ENCODE data around the gene PIP4K2A. TPM values are rescaled to one million over a fixed set of nuclear protein-coding genes. Genes with fewer than 3 reads are reported as not detected.

The PIP4K2A gene
- polyA plus RNA-seq, 1 experiment = 24.1 TPM

GRCh38 chr10:22727112-22727511 lies 12.7 kb upstream of the PIP4K2A start:
- POLR2A ChIA-PET = no interaction called here
- CTCF ChIA-PET = no interaction called here
- H3K4me3 ChIP-seq (ENCODE audit: low read depth, low read length) = no peak overlapping the region

GRCh38 chr10:22724773-22725172 lies 10.4 kb upstream of the PIP4K2A start:
- H3K27ac ChIP-seq (ENCODE audit: low read depth, low read length) = no peak overlapping the region
- POLR2A ChIA-PET = no interaction called here
- no peak for TF ChIP-seq CTCF (IDR thresholded peaks at IDR 0.05; ENCODE audit: low read depth, low read length)
- H3K4me3 ChIP-seq (ENCODE audit: low read depth, low read length) = no peak overlapping the region
- DNase-seq (ENCODE audit: low read depth, low spot score) = no peak
- H3K9me3 ChIP-seq (ENCODE audit: control insufficient read depth, insufficient read depth, low read length) = no peaks in the 10 kb centered on the region
- H3K27me3 ChIP-seq (ENCODE audit: control insufficient read depth, insufficient read depth, low read length) = peaks cover 12% of the 10 kb centered on the region
- CTCF ChIA-PET = interaction anchor here (0.9 kb wide), 1 partner anchor 151 kb away, joined by 4 read pairs; no protein-coding TSS in a partner anchor

More at GRCh38 chr10:22727112-22727511, 12.7 kb upstream of the PIP4K2A start:
- TF ChIP-seq CTCF (IDR thresholded peaks at IDR 0.05; ENCODE audit: low read depth, low read length) = no peak
- Histone ChIP-seq H3K27ac (ENCODE audit: low read depth, low read length) (no peak overlapping the region), H3K9me3 (ENCODE audit: control insufficient read depth, insufficient read depth, low read length) (no peaks in the 10 kb centered on the region), H3K27me3 (ENCODE audit: control insufficient read depth, insufficient read depth, low read length) (peaks cover 12% of the 10 kb centered on the region)
- DNase-seq (ENCODE audit: low read depth, low spot score) = no peak

- DNase-seq (ENCODE audit: low read depth, low spot score) = no peak
- CTCF ChIA-PET = no interaction called here
- Histone ChIP-seq H3K9me3 (ENCODE audit: control insufficient read depth, insufficient read depth, low read length) (no peaks in the 10 kb centered on the region), H3K4me3 (ENCODE audit: low read depth, low read length) (no peak overlapping the region), H3K27me3 (ENCODE audit: control insufficient read depth, insufficient read depth, low read length) (peaks cover 12% of the 10 kb centered on the region), H3K27ac (ENCODE audit: low read depth, low read length) (no peak overlapping the region)
- POLR2A ChIA-PET = no interaction called here
- TF ChIP-seq CTCF (IDR thresholded peaks at IDR 0.05; ENCODE audit: low read depth, low read length) = no peak
These were observed 9.4 kb upstream of the PIP4K2A start for GRCh38 chr10:22723783-22724182.

- no peak for DNase-seq (ENCODE audit: low read depth, low spot score)
- H3K4me3 ChIP-seq (ENCODE audit: low read depth, low read length) = no peak overlapping the region
- H3K9me3 ChIP-seq (ENCODE audit: control insufficient read depth, insufficient read depth, low read length) = no peaks in the 10 kb centered on the region
- CTCF ChIA-PET = no interaction called here
- H3K27me3 ChIP-seq (ENCODE audit: control insufficient read depth, insufficient read depth, low read length) = peaks cover 12% of the 10 kb centered on the region
- no peak for TF ChIP-seq CTCF (IDR thresholded peaks at IDR 0.05; ENCODE audit: low read depth, low read length)
- POLR2A ChIA-PET = no interaction called here
- H3K27ac ChIP-seq (ENCODE audit: low read depth, low read length) = no peak overlapping the region
These were observed 9.0 kb upstream of the PIP4K2A start for GRCh38 chr10:22723343-22723779.

- H3K9me3 ChIP-seq (ENCODE audit: control insufficient read depth, insufficient read depth, low read length) = no peaks in the 10 kb centered on the region
- CTCF ChIA-PET = interaction anchor here (0.7 kb wide), 1 partner anchor 137 kb away, joined by 5 read pairs; no protein-coding TSS in a partner anchor
- no peak overlapping the region for H3K4me3 ChIP-seq (ENCODE audit: low read depth, low read length)
- no peak overlapping the region for H3K27ac ChIP-seq (ENCODE audit: low read depth, low read length)
- peaks cover 12% of the 10 kb centered on the region for H3K27me3 ChIP-seq (ENCODE audit: control insufficient read depth, insufficient read depth, low read length)
- POLR2A ChIA-PET = no interaction called here
- no peak for DNase-seq (ENCODE audit: low read depth, low spot score)
- TF ChIP-seq CTCF (IDR thresholded peaks at IDR 0.05; ENCODE audit: low read depth, low read length) = no peak
These were observed 8.3 kb upstream of the PIP4K2A start for GRCh38 chr10:22722626-22723169.
